Measurements from ENCODE around the gene SETD3.

The SETD3 gene

DNA sequence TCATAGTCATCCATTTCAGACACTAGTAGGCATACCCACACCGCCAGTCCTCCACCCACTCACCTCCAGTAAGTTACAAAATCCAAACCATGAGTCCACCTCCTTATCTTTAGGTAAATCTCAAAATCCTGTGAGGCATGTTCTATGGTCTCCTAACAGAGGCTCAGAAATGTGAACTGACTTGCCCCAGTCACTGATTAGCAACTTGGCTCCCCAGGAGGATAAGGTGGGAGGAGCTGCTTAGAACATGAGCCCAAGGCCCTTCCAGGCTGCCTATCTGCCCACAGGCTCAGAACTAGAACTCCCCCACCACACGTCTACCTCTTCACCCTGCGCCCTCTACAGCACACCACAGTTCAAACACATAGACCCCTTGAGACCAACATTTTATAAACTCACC is 19.9 kb downstream of the SETD3 start:
- DNase-seq (ENCODE audit: low read depth in 1 of 2, low spot score in 1 of 2): no peak

DNA sequence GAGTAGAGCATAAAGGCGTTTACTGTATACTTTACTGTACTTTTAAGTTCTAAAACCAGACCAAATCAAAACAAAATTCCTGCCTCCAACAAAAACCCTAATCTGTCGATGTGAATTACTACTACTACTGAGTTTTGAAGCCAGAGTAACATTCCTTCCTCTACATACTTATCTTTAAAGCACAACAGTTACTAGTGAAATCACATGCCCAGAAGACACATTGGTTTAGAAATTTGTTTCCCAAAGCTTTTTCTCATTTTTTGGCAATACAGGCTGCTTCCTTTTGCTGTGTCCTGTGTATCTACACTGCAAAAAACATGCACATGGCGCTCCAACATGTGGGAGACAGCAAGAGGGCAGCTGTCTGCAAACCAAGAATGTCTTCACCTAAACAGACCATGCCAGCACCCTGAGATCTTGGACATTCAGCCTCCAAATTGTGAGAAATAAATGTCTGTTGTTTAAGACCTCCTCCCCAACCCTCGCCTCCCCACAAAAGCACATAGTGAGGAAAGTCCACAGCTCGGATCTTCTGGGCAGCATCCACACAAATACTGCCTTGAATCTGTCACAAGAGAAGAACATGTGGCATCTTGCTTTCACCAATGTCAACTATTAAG is 21.1 kb downstream of the SETD3 start:
- no peak for DNase-seq (ENCODE audit: low read depth in 1 of 2, low spot score in 1 of 2)

- DNase-seq (ENCODE audit: low read depth in 1 of 2, low spot score in 1 of 2): no peak
Observed at GRCh38 chr14:99454246-99454645, 26.4 kb downstream of the SETD3 start.

GRCh38 chr14:99452968-99453367 is 27.7 kb downstream of the SETD3 start:
- no peak for DNase-seq (ENCODE audit: low read depth in 1 of 2, low spot score in 1 of 2)

- DNase-seq (ENCODE audit: low read depth in 1 of 2, low spot score in 1 of 2): no peak
Observed at GRCh38 chr14:99451234-99451633, 29.4 kb downstream of the SETD3 start.

DNA sequence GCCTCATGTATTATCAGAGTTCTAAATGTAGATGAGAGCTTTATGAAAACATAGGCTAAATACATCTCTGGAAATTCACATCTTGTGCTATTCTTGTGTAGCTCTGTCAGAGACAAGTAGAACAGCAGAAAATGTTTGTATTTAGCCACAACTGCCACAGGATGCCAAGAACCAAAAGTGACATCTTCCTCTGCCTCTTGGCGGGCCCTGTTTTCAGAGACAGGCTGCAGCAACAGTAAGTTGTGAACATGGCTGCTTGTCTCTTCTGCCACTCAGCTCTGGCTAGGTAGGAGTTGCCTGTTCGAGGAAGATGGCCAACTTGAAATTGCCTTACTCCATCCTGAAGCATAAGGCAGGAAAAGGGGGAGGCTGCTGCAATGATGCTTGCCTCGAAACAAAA is 30.4 kb downstream of the SETD3 start:
- no peak for DNase-seq (ENCODE audit: low read depth in 1 of 2, low spot score in 1 of 2)

GRCh38 chr14:99447739-99448138 is 32.9 kb downstream of the SETD3 start:
- no peak for DNase-seq (ENCODE audit: low read depth in 1 of 2, low spot score in 1 of 2)

- no peak for DNase-seq (ENCODE audit: low read depth in 1 of 2, low spot score in 1 of 2)
Observed at GRCh38 chr14:99445931-99446330, 34.7 kb downstream of the SETD3 start.

DNA sequence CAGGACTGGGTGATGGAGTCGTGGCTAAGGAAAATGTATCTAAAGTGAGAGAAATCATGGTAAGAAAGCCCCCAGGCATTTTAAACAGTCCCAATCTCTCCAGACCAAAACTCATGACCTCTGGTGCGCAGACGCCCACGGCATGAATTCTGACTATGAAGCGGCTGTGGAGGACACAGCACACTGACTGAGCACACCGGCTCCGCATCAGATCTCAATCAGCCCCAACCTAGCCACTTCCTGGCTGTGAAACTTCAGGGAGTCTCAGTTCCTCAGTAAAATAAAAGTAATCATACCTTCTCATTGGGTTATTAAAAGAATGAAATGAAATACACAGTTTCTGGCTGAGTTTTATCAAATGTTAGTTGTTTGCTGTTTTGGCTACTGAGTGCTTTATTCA is 38.7 kb downstream of the SETD3 start:
- DNase-seq (ENCODE audit: low read depth in 1 of 2, low spot score in 1 of 2): no peak

- no peak for DNase-seq (ENCODE audit: low read depth in 1 of 2, low spot score in 1 of 2)
Observed at GRCh38 chr14:99441157-99441870, 39.3 kb downstream of the SETD3 start.

DNA sequence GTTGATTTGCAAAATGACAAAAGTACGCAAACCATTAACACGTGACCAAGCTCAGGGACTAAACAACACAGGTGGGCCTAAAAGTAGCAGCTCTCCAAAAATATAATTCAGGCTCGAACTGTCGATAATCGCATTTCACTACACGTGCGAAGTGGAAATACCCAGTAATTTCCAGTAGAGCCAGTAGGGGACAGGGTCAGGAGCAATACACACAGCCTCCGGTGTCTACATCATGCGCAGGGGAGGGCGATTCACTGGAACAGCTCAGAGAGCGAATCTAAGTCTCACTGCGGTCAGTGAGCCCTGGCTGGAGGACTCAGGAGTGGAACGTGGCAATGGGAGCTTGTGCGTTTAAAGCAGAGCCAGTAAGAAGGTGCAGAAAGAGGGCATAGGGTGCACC is 40.4 kb downstream of the SETD3 start:
- no peak for DNase-seq (ENCODE audit: low read depth in 1 of 2, low spot score in 1 of 2)

DNA sequence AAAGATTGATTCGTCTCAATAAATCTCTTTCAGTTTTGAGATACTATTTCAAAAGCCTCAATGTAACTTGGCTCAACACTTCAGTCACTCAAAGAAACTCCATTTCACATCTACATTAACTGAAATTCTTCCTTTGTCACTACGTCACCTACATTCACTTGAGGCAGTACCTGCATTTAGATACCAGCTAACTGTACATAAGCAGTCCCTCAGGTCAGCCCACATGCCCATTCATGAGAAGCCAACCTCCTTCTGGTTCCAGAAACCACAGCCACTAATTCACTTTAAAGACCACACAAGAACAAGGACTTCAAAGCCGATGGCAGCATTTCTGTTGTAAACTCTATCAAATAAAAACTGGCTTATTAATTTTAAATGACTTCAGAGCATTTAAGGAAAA is 43.0 kb downstream of the SETD3 start:
- no peak for DNase-seq (ENCODE audit: low read depth in 1 of 2, low spot score in 1 of 2)

GRCh38 chr14:99436247-99437180 is 44.1 kb downstream of the SETD3 start:
- no peak for DNase-seq (ENCODE audit: low read depth in 1 of 2, low spot score in 1 of 2)

DNA sequence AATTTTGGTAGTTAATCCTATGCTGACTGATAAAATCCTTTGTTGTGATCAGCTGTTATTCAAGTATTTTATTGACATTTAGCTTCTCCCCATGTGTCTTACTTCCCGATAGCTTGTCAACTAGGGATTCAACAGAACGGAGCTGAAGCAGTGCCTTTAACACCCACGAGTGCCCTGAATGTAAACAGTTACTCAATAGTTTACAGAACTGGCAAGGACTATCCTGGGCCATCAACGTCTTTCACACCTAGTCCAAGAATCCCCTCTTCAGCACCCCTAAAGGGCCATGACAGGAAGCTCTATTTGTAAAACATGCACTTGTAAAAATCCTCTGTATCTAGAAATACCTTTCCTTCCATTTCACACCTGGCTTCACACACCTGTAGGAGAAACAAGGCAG is 45.3 kb downstream of the SETD3 start:
- DNase-seq (ENCODE audit: low read depth in 1 of 2, low spot score in 1 of 2): no peak

DNA sequence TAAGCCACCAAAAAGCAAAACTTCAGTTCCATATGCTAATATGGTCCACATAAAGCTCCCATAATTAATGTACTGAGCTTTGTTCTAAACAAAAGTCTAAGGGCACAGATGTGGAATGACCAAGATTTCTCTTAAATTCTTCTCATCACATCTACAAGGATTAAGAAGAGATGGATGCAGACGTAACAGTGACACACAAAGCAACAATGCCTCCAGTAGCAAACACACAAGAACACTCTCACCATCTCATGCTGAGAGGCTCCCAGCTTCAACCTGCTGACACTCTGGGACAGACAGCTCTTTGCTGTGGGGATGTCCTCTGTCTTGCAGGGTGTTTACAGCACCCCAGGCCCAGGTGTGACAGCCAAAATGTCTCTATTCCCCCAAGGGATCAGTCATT is 48.2 kb downstream of the SETD3 start:
- DNase-seq (ENCODE audit: low read depth in 1 of 2, low spot score in 1 of 2): no peak

DNA sequence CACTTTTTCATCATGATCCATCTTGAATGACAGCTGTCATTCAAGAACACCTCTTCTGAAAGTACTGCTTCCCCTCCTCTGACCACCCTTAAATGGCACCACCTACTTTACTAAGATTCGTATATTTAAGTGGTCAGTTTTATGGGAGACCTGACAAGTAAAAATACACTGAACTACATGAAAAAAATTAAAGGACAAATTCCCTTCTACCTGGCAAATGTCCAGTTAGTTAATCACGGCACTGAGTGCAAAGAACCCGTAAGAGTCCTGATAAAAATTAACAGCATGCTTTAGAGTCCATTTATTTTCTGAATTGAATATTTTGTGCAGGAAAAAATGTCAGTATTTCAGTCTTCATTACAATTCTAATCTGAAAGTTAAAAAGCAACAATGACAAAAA is 48.7 kb downstream of the SETD3 start:
- DNase-seq (ENCODE audit: low read depth in 1 of 2, low spot score in 1 of 2): no peak

- DNase-seq (ENCODE audit: low read depth in 1 of 2, low spot score in 1 of 2): no peak
Observed at GRCh38 chr14:99430491-99430890, 50.2 kb downstream of the SETD3 start.

DNA sequence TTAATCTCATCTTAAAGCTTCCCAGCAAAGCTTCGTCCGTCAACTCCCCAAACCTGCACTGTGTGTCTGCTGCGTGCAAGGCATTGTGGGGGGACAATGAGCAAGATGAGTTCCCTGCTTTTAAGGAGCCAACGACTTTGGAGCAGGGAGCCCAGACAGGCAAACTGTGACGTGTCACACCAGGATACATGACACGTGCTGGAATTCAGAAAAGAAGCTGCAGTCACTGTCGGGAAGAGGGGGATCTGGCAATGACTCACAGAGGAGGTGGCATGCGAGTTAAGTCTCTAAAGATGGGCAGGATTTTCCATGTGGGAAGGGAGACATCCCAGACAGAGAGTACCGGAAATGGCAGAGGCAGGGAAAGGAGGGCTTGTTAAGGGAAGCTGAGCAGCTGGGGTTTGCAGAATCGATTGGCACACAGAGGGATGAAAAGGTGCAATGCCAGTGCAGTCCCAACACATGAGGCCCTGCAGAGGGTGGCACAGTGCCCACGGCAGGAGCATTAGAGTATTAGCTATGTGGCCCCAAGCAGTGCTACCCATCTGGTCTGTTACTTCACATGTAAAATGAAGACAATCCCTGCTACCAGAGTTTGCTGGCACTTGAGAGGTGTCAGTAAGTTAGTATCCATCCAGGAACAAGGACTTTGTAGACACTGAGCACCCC is 52.9 kb downstream of the SETD3 start:
- no peak for DNase-seq (ENCODE audit: low read depth in 1 of 2, low spot score in 1 of 2)

- DNase-seq (ENCODE audit: low read depth in 1 of 2, low spot score in 1 of 2): no peak
Observed at GRCh38 chr14:99426813-99427346, 53.8 kb downstream of the SETD3 start.

GRCh38 chr14:99426265-99426664 is 54.4 kb downstream of the SETD3 start:
- no peak for DNase-seq (ENCODE audit: low read depth in 1 of 2, low spot score in 1 of 2)

DNA sequence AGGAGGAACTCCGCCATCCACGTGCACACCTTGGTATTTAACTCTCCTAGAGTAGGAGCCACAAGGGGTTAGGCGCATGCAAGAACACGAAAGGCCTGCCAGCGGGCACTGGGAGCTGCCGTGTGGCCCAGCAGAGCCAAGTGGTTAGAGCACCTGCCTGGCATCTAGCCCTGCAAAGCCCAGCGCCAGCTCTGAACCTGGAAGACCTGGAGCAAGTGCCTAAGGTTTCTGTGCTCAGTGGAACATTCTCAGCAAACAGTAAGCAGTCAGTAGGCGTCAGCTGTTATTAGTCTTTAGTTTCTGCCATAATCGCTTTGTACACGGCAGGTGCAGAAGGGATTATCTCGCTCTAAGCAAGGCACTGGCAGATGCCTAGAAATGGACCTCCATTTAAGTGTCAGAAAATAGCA is 55.4 kb downstream of the SETD3 start:
- no peak for DNase-seq (ENCODE audit: low read depth in 1 of 2, low spot score in 1 of 2)
